GOT3 (cell line): ENCODE data around the gene EFEMP1.
"Not testable (repeated sequence)": the region's sequence is repeated elsewhere in the genome, so short reads cannot be mapped to it uniquely, and the experiment has no call there.

Experiments
- DNase-seq: peaks from one replicate; lab custom pipeline; 2025; ENCODE audit warnings: mixed read lengths; lab: John Stamatoyannopoulos, UW

The EFEMP1 gene

DNA sequence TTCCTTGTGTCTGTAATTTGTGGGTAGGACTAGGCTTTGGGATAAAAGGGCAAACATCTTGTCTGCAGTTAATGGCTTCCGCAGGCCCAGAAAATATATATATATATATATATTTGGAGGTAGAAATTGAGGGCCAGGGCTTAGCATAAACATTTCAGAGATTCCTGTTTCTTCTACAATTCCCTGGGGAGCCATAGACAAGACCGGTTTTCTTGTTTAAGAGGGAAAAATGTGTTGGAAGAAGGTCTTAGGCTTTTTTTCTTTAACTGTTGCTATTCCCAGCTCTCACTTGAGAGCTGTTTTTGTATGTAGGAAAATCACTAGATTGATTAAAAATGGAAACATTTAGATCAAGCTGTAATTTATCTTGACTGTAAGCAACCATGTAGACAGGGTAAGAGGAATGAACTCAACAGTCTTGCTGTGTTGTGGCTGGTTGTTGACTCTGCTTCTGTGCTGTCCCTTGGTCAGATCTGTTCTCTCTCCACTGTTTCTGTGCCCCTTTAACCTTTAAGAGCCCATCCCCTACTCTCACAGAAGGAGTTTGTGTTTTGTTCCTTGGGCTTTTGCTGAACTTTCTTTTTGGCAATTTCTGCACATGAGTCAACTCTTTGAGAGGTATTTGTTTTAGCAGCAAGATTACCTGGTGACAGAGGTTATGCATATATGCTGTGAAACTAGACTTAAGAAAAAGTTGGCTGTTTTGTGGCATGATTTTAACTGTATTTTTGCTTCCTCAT lies 58.3 kb downstream of the EFEMP1 start:
- no peak for DNase-seq

DNA sequence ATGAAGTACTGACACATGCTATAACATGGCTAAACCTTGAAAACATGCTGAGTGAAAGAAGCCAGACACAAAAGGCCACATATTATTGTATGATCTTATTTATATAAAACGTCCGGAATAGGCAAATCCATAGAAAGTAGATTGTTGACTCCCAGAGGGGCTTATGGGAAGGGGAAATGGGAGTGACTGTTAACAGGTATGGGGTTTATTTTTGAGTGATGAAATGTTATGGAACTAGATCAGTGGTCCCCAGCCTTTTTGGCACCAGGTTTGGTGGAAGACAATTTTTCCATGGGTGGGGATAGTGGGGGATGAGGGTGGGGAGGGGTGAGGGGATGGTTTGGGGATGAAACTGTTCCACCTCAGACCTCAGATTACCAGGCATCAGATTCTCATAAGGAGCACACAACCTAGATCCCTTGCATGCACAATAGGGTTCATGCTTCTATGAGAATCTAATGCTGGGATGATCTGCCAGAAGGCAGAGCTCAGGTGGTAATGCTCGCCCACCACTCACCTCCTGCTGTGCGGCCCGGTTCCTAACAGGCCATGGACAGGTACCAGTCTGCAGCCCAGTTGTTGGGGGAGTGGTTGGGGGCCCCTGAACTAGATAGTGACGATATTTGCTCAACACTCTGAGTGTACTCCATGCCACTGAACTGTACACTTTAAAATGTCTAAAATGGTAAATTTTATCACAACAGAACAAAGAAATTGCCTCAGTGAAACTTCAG lies 59.1 kb downstream of the EFEMP1 start:
- no peak for DNase-seq

DNA sequence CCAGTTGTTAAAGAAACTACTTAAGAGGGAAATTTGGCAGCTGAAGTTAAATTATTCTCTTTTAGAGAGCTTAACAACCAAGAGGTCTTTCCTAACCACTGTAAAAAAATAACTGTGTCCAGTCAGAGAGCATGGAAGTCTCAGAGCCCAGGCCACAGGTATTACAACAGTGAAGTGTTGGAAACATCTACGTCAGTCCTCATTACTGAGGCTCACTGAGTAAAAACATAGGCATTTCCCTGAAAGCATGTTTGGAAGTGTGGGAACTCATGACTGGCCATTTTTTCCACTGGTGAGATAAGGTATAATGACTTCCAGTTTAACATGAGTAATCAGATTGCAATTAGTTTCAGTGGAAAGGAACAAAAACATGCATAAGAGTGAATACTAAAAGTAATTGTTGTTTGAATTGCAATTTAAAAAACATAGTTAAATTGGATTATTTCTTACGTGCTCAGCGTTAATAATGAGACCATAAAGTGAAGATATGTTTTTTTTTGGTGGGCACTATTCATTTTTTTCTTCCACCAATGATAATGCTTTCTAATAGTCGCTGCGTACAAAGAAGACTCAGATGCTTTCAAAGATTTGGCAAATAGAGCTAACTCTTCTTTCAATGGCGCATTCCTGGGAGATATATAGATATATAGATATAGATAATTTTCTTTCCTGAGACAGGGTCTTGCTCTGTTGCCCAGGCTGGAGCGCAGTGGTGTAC lies 60.8 kb downstream of the EFEMP1 start:
- peak; percentile 26 for DNase-seq

GRCh38 chr2:55862246-55862645 lies 61.3 kb downstream of the EFEMP1 start:
- DNase-seq = peak; percentile 2

- no peak for DNase-seq
Observed at GRCh38 chr2:55861733-55862132, 61.8 kb downstream of the EFEMP1 start.

DNA sequence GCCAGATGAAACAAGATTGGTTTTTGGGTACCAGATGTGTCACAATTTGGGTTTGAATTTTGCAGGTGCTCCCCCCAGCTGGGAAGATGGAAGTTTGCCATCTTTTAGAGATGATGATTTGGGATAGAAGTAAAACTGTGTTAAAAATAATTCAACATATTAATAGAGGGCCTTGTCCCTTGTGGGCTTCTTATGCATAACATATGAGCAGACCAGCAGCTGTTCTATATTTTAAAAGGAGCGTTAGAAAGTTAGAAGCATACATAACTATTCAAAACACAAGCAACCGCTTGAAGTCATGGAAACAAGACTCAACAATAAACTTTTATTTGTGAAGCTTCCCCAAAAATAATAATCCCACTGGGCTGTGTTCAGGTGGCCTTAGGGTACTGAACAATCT lies 62.8 kb downstream of the EFEMP1 start:
- no peak for DNase-seq

DNA sequence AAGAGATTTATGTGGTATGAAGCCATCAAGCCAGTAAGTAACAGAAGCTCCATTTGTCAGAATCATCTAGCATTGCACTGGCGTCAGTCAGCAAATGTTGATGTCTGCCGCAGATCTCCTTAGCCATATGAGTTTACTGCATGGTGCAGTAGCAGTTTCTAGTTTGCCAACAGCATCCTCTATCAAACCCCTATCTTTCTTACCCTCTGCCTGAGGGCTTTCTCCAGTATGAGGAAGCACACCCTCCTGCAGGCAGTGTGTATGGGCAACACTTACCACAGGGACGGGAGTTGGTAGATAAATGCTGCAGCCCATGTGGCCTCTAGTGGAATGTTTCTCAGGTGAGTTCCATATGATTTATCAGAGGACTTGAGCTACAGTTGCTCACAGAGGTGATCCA lies 63.7 kb downstream of the EFEMP1 start:
- no peak for DNase-seq

GRCh38 chr2:55857766-55858165 lies 65.8 kb downstream of the EFEMP1 start:
- no peak for DNase-seq

DNA sequence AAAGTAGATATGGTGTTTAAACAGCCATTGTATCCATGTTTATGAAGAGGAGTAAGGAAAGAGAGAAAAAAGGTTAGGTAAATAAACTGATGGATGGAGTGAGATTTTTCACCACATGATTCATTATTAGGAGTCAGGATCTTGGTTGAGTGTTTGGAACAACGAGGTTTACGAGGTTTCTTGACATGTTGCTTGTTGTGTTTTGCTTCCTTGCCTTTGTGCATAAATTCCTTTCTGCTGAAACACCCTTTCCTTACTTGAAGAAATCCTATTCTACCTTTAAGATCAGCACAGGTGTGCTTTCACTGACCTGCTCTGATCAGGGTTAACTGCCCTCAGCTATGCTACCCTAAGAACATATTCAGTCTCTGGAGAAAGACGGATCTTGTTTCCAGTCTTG lies 66.6 kb downstream of the EFEMP1 start:
- DNase-seq = no peak

- DNase-seq = no peak
Observed at GRCh38 chr2:55848096-55848495, 75.5 kb downstream of the EFEMP1 start.

DNA sequence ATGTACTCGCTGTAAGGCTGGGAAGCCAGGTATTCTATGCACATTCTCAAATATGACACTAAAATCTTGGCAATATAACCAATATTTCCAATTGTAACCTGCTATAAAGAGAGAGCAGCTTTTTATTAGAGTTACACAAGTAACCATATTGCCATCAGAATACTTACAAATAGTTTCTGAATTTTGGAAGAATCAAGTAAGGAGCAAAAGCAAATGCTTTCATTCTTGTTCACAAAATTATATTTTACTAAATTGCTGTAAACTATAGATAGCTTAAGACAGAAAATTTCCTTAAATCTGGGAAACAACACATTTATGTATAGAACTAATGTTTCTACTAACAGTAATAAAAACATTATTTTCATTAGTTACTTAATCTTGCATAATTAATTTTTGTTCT lies 77.2 kb downstream of the EFEMP1 start:
- DNase-seq = no peak

DNA sequence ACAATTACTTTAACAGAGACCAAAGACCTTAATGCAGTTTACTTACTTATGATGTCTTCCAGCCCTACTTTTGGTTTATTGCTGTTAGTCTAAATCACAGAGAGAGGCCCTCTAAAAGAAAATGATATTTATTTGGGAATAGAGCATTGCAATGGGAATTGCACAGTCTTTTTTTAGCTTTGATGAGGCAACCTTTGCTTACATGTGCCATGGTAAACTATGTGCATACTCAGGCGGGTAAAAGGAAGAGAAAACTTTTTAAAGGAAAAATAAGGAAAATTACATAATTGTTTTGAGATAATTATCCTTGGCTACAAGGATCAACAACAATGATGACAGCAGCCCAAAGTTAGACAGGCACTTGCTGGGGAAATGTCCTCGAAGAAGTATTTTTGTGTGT lies 78.6 kb downstream of the EFEMP1 start:
- no peak for DNase-seq

GRCh38 chr2:55843994-55844345 lies 79.6 kb downstream of the EFEMP1 start:
- no peak for DNase-seq

DNA sequence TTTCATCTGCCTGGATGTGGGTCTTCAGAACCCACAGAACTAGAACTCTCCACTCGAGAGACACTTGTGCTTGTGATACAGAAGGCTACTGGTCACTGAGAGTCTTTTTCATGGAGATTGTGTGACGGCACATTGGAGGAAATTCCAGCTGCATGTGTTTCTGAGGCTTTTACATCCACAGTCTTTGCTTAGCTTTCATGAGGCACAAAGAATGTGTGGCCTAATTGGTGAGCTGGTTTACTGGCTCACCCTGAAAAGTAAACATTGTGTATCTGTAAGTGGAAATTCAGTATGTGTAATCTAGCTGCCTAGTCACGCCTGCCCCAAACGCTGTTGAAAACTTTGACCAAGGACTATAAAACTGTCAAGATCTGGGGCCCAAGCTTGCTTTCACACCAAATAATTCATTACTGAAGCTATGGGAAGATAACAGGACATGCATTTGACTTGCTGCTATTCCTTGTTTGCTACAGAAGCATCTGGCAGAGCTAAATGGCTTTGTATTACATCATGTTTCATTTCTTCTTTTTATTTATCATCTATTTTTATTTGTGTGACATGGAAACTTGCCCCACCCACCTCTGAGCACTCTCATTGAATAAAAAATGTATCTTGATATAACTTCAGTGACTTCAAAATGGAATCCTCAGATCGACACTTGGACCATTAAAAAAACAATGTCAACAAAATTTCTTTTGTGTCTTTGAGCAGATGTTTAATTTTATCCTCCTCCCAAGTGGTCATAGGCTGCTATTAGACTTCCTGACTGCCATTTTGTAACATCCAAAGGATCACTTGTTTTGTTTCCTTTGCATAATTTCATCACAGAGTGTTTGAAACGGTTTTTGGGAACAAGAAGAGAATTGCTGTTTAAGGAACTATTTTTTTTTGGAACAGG lies 80.2 kb downstream of the EFEMP1 start:
- DNase-seq = peak; percentile 9

- no peak for DNase-seq
Observed at GRCh38 chr2:55842046-55842445, 81.5 kb downstream of the EFEMP1 start.

DNA sequence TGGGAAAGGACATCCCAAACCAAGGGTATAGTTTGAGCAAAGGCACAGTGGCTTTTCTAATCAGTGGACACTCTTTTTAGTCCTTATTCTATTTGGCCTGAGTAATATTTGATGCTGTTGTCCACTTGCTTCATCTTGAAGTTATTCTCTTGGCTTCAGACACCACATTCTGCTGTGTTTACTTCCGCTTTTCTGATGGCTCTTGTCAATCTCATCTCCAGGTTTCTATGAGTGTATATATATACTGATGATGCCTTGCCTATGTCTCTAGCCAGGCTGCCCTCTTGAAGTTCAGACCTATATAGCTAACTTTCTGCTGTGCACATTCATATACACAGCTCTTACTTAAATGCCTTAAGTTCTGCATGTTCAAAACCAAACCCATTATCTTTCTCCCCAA lies 83.1 kb downstream of the EFEMP1 start:
- DNase-seq = no peak

DNA sequence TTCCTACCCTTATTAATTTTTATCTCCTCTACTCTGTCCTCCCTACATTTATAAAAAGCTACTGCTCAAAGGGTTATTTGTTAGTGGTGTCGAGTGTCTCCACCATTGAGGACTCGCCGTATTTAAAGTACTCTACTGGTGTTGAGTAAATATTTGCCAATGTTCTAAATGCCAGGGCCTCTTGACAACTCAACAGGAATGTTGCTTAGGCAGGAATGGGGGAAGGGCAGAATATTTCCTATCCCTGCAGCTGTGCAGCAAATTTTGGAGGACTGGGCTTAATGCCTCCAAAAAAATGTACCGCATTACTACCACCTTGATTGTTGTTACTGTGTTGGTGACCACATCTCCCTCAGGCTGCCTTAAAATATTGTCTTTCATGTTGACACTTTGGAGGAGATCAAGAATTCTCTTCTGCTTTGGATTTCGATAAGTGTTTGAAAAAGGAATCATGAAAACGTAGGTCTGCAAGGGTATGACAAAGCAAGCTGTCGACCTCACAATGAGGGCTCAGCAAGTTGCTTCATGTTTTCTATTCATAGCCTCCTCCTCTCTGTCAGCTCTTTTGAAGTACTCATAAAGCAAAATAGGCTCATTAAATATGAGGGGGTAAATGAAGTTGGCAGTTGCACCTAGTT lies 84.3 kb downstream of the EFEMP1 start:
- DNase-seq = no peak

- no peak for DNase-seq
Observed at GRCh38 chr2:55838653-55839052, 84.9 kb downstream of the EFEMP1 start.

DNA sequence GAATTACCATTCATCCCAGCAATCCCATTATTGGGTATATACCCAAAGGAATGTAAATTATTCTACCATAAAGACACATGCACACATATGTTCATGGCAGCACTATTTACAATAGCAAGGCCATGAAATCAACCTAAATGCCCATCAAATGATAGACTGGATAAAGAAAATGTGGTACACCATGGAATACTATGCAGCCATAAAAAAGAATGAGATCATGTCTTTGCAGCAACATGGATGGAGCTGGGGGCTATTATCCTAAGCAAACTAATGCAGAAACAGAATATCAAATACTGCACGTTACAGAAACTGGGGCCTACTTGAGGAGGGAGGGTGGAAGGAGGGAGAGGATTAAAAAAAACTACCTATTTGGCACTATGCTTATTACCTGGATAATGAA lies 85.5 kb downstream of the EFEMP1 start:
- not testable (repeated sequence) for DNase-seq

DNA sequence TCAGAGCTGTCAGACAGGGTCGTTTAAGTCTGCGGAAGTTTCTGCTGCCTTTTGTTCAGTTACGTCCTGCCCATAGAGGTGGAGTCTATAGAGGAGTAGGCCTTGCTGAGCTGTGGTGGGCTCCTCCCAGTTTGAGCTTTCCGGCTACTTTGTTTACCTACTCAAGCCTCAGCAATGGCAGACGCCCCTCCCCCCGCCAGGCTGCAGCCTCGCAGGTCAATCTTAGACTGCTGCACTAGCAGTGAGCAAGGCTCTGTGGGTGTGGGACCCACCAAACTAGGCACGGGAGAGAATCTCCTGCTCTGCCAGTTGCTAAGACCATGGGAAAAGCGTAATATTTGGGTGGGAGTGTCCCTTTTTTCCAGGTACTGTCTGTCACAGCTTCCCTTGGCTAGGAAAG lies 86.5 kb downstream of the EFEMP1 start:
- no peak for DNase-seq

DNA sequence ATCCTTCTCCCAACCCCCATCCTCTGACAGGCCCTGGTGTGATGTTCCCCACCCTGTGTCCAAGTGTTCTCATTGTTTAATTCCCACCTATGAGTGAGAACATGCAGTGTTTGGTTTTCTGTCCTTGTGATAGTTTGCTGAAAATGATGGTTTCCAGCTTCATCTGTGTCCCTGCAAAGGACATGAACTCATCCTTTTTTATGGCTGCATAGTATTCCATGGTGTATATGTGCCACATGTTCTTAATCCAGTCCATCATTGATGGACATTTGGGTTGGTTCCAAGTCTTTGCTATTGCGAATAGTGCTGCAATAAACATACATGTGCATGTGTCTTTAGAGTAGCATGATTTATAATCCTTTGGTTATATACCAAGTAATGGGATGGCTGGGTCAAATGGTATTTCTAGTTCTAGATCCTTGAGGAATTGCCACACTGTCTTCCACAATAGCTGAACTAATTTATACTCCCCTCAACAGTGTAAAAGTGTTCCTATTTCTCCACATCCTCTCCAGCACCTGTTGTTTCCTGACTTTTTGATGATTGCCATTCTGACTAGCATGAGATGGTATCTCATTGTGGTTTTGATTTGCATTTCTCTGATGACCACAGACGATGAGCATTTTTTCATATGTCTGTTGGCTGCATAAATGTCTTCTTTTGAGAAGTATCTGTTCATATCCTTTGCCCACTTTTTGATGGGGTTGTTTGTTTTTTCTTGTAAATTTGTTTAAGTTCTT lies 91.7 kb downstream of the EFEMP1 start:
- not testable (repeated sequence) for DNase-seq
